H9 (cell line): ENCODE measurements around the gene SLC7A9. TPM values are rescaled to one million over a fixed set of nuclear protein-coding genes. Genes with fewer than 3 reads are reported as not detected.

Experiments used
- DNase-seq: peaks from one replicate; pipeline ENCODE4 v3.0.0-alpha.2; 2017
- H2AFZ ChIP-seq: one replicate; pipeline ENCODE4 v1.6.1; 2013; ENCODE audit warnings: mild to moderate bottlenecking, low read length, control low read depth, moderate library complexity
- H2AK5ac ChIP-seq: 2 replicates; pipeline ENCODE4 v1.6.1; 2013; ENCODE audit warnings: low read length, control low read depth, mixed read lengths; ENCODE audit not compliant: insufficient read length
- H2BK120ac ChIP-seq: one replicate; pipeline ENCODE4 v1.6.1; 2013; ENCODE audit warnings: low read depth, mild to moderate bottlenecking, low read length, control low read depth, inconsistent platforms; ENCODE audit not compliant: poor library complexity, severe bottlenecking
- H2BK12ac ChIP-seq: 2 replicates; pipeline ENCODE4 v1.6.1; 2013; ENCODE audit warnings: low read length, control low read depth, mixed read lengths, low read depth; ENCODE audit not compliant: insufficient read length
- H2BK15ac ChIP-seq: 2 replicates; pipeline ENCODE4 v1.6.1; 2013; ENCODE audit warnings: low read depth, low read length, control low read depth
- H2BK20ac ChIP-seq: one replicate; pipeline ENCODE4 v1.6.1; 2013; ENCODE audit warnings: low read depth, mild to moderate bottlenecking, low read length, control low read depth, inconsistent platforms; ENCODE audit not compliant: poor library complexity, severe bottlenecking
- H2BK5ac ChIP-seq: 2 replicates; pipeline ENCODE4 v1.6.1; 2013; ENCODE audit warnings: low read length, control low read depth, mixed read lengths; ENCODE audit not compliant: insufficient read length
- H3K14ac ChIP-seq: 2 replicates; pipeline ENCODE4 v1.6.1; 2013; ENCODE audit warnings: low read length, control low read depth; ENCODE audit not compliant: insufficient read depth
- H3K18ac ChIP-seq: 2 replicates; pipeline ENCODE4 v1.6.1; 2013; ENCODE audit warnings: low read depth, mild to moderate bottlenecking, mixed read lengths, low read length, control low read depth; ENCODE audit not compliant: insufficient read length
- H3K23ac ChIP-seq: 2 replicates; pipeline ENCODE4 v1.6.1; 2013; ENCODE audit warnings: low read length, control low read depth, mixed read lengths, low read depth; ENCODE audit not compliant: insufficient read length
- H3K23me2 ChIP-seq: 2 replicates; pipeline ENCODE4 v1.6.1; 2013; ENCODE audit warnings: low read depth, mild to moderate bottlenecking, mixed read lengths, low read length, control low read depth; ENCODE audit not compliant: insufficient read length, poor library complexity, severe bottlenecking
- H3K27ac ChIP-seq: 2 replicates; pipeline ENCODE4 v1.5.1; 2013; ENCODE audit warnings: low read length, control low read depth, mixed read lengths, low read depth; ENCODE audit not compliant: insufficient read length
- H3K27me3 ChIP-seq: 2 replicates; pipeline ENCODE4 v1.6.1; 2013; ENCODE audit warnings: low read length, control low read depth, inconsistent platforms; ENCODE audit not compliant: insufficient read depth
- H3K4ac ChIP-seq: 2 replicates; pipeline ENCODE4 v1.6.1; 2013; ENCODE audit warnings: low read depth, mild to moderate bottlenecking, control low read depth, inconsistent platforms, low read length, moderate library complexity
- H3K4me1 ChIP-seq: 2 replicates; pipeline ENCODE4 v1.6.1; 2013; ENCODE audit warnings: low read length, control low read depth, inconsistent platforms; ENCODE audit not compliant: insufficient read depth
- H3K4me2 ChIP-seq: 2 replicates; pipeline ENCODE4 v1.6.1; 2013; ENCODE audit warnings: low read length, control low read depth, mixed read lengths; ENCODE audit not compliant: insufficient read length, insufficient read depth
- H3K56ac ChIP-seq: 2 replicates; pipeline ENCODE4 v1.6.1; 2013; ENCODE audit warnings: low read depth, mild to moderate bottlenecking, mixed read lengths, low read length, control low read depth; ENCODE audit not compliant: insufficient read length
- H3K79me1 ChIP-seq: 2 replicates; pipeline ENCODE4 v1.6.1; 2013; ENCODE audit warnings: low read depth, mild to moderate bottlenecking, moderate library complexity, low read length, control low read depth, inconsistent platforms; ENCODE audit not compliant: insufficient read depth, poor library complexity, severe bottlenecking
- H3K79me2 ChIP-seq: 2 replicates; pipeline ENCODE4 v1.6.1; 2013; ENCODE audit warnings: low read length, control low read depth, inconsistent platforms; ENCODE audit not compliant: insufficient read depth
- H3K9ac ChIP-seq: 2 replicates; pipeline ENCODE4 v1.6.1; 2013; ENCODE audit warnings: low read length, control low read depth, mixed read lengths; ENCODE audit not compliant: insufficient read length; ENCODE audit errors: extremely low read depth
- H3K9me3 ChIP-seq: one replicate; pipeline ENCODE4 v1.6.1; 2013; ENCODE audit warnings: low read depth, low read length, inconsistent platforms; ENCODE audit not compliant: control insufficient read depth
- H3T11ph ChIP-seq: one replicate; pipeline ENCODE4 v1.6.1; 2013; ENCODE audit warnings: mild to moderate bottlenecking, low read length, control low read depth, inconsistent platforms
- H4K20me1 ChIP-seq: one replicate; pipeline ENCODE4 v1.6.1; 2013; ENCODE audit not compliant: control insufficient read depth, insufficient read length, insufficient read depth
- H4K5ac ChIP-seq: 2 replicates; pipeline ENCODE4 v1.6.1; 2013; ENCODE audit warnings: low read depth, mild to moderate bottlenecking, mixed read lengths, low read length, control low read depth; ENCODE audit not compliant: insufficient read length
- H4K8ac ChIP-seq: replicated peaks from 2 replicates; pipeline ENCODE4 v1.6.1; 2013; ENCODE audit warnings: low read length, control low read depth, mixed read lengths, low read depth; ENCODE audit not compliant: insufficient read length
- H4K91ac ChIP-seq: 2 replicates; pipeline ENCODE4 v1.6.1; 2013; ENCODE audit warnings: low read depth, mild to moderate bottlenecking, moderate library complexity, mixed read lengths, low read length, control low read depth; ENCODE audit not compliant: insufficient read length
- H3K27ac Mint-ChIP-seq, 3 experiments: 2 replicates in 2 of 3; 3 replicates in 1 of 3; pipeline ENCODE4 v1.8.0; 2020 to 2021; ENCODE audit warnings: mixed read lengths in 3 of 3, mild to moderate bottlenecking in 1 of 3, moderate library complexity in 1 of 3
- H3K27me3 Mint-ChIP-seq: 2 replicates; pipeline ENCODE4 v1.8.0; 2021; ENCODE audit warnings: low read depth, mild to moderate bottlenecking, moderate library complexity, mixed read lengths
- H3K36me3 Mint-ChIP-seq, 3 experiments: 2 replicates in 2 of 3; 3 replicates in 1 of 3; pipeline ENCODE4 v1.8.0; 2020 to 2021; ENCODE audit warnings: low read depth in 3 of 3, mixed read lengths in 3 of 3; ENCODE audit not compliant: insufficient read depth in 1 of 3
- H3K4me1 Mint-ChIP-seq, 2 experiments: 2 replicates each; pipeline ENCODE4 v1.8.0; 2020; ENCODE audit warnings: mixed read lengths in 2 of 2
- H3K4me3 Mint-ChIP-seq, 2 experiments: 2 replicates in 1 of 2; 3 replicates in 1 of 2; pipeline ENCODE4 v1.8.0; 2020 to 2021; ENCODE audit warnings: mild to moderate bottlenecking in 2 of 2, mixed read lengths in 2 of 2, moderate library complexity in 1 of 2
- H3K9me3 Mint-ChIP-seq, 2 experiments: 2 replicates in 1 of 2; 3 replicates in 1 of 2; pipeline ENCODE4 v1.8.0; 2020; ENCODE audit warnings: mild to moderate bottlenecking in 2 of 2, mixed read lengths in 2 of 2, moderate library complexity in 1 of 2
- WGBS: extraction: QIAGEN DNeasy Blood & Tissue Kit; methylation state at CpG from one replicate; pipeline ENCODE4 v1.1.7; 2013; ENCODE audit warnings: missing lambda C conversion rate, low lambda C conversion rate, mixed read lengths; ENCODE audit not compliant: insufficient read length; ENCODE audit errors: extremely low coverage; 5-methylcytosine and 5-hydroxymethylcytosine counted together
- total RNA-seq: library from RNA; stranded (reverse); gene quantifications from 2 replicates; pipeline ENCODE4 v1.2.1, GENCODE V29; 2021
- TF ChIP-seq, protein P1 (sequence below): fragments of 200-600 bp; sonication (generic); conservative IDR thresholded peaks from 3 replicates; pipeline ENCODE4 v1.8.0; 2021; ENCODE audit warnings: antibody characterized with exemption, mild to moderate bottlenecking

SLC7A9 gene
- total RNA-seq, 1 experiment from 2014 or later = not detected

DNA sequence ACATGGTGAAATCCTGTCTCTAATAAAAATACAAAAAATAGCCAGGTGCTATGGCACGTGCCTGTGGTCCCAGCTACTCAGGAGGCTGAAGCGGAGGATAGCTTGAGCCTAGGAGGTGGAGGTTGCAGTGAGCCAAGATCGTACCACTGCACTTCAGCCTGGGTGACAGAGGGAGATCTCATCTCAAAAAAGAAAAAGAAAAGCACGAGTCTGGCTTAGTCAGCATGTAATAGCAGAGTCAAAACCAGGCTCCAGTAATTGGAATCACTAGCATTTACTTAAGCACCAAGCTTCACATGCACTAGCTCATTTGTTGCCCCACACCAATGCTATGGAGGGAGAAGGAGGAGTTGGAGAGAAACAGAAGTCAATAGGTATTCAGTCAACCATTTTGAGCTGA lies 41.9 kb upstream of the SLC7A9 start:
- Histone ChIP-seq H3K9me3 (no peaks in the 10 kb centered on the region), H3K4me2 (no peak overlapping the region), H3K79me1 (no peaks in the 10 kb centered on the region), H2AK5ac (no peak overlapping the region), H2BK20ac (no peak overlapping the region), H3T11ph (no peak overlapping the region), H2BK15ac (no peak overlapping the region), H4K5ac (no peak overlapping the region), H4K91ac (no peak overlapping the region), H3K23me2 (no peaks in the 10 kb centered on the region), H3K27ac (no peak overlapping the region), H2BK5ac (no peak overlapping the region), H3K4ac (no peak overlapping the region), H2BK120ac (no peak overlapping the region), H3K79me2 (no peaks in the 10 kb centered on the region), H4K20me1 (no peaks in the 10 kb centered on the region), H4K8ac (no peak overlapping the region), H3K56ac (no peak overlapping the region), H3K4me1 (no peaks in the 10 kb centered on the region), H2BK12ac (no peak overlapping the region), H3K14ac (no peak overlapping the region), H2AFZ (no peak overlapping the region), H3K9ac (no peak overlapping the region), H3K23ac (no peak overlapping the region), H3K27me3 (no peaks in the 10 kb centered on the region), H3K18ac (no peak overlapping the region)
- no peak for DNase-seq
- Mint-ChIP-seq H3K4me1 (no peaks in the 10 kb centered on the region), H3K36me3 (peaks cover 0 to 7% (median 0%) of the 10 kb centered on the region in 3 experiments; a peak in 2 of 7 replicates), H3K9me3 (no peaks in the 10 kb centered on the region), H3K27me3 (no peaks in the 10 kb centered on the region), H3K27ac (peak overlapping the region in 2 of 3 experiments; percentile 42 to 68; a peak in 2 of 7 replicates), H3K4me3 (no peak overlapping the region)
- no CpG with 5 or more reads among the region's 4 CpGs for WGBS
- TF ChIP-seq, protein P1, sequence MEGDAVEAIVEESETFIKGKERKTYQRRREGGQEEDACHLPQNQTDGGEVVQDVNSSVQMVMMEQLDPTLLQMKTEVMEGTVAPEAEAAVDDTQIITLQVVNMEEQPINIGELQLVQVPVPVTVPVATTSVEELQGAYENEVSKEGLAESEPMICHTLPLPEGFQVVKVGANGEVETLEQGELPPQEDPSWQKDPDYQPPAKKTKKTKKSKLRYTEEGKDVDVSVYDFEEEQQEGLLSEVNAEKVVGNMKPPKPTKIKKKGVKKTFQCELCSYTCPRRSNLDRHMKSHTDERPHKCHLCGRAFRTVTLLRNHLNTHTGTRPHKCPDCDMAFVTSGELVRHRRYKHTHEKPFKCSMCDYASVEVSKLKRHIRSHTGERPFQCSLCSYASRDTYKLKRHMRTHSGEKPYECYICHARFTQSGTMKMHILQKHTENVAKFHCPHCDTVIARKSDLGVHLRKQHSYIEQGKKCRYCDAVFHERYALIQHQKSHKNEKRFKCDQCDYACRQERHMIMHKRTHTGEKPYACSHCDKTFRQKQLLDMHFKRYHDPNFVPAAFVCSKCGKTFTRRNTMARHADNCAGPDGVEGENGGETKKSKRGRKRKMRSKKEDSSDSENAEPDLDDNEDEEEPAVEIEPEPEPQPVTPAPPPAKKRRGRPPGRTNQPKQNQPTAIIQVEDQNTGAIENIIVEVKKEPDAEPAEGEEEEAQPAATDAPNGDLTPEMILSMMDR = no peak
